Islet precursor cell (in vitro differentiated cells): ENCODE data around the gene ACSM3.
"Not testable (repeated sequence)": the region's sequence is repeated elsewhere in the genome, so short reads cannot be mapped to it uniquely, and the experiment has no call there.

ENCODE experiments used
- DNase-seq: peaks from one replicate; pipeline ENCODE4 v3.0.0-alpha.2; 2018

Gene ACSM3

DNA sequence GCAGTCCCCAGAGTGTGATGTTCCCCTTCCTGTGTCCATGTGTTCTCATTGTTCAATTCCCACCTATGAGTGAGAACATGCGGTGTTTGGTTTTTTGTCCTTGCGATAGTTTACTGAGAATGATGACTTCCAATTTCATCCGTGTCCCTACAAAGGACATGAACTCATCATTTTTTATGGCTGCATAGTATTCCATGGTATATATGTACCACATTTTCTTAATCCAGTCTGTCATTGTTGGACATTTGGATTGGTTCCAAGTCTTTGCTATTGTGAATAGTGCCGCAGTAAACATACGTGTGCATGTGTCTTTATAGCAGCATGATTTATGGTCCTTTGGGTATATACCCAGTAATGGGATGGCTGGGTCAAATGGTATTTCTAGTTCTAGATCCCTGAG lies 8.0 kb upstream of the ACSM3 start:
- not testable (repeated sequence) for DNase-seq

- no peak for DNase-seq
Observed at GRCh38 chr16:20760346-20760745, 3.5 kb upstream of the ACSM3 start.

GRCh38 chr16:20761175-20761574 lies 2.6 kb upstream of the ACSM3 start:
- no peak for DNase-seq

- no peak for DNase-seq
Observed at GRCh38 chr16:20762404-20763123, 1.2 kb upstream of the ACSM3 start.

- DNase-seq: not testable (repeated sequence)
Observed at GRCh38 chr16:20764448-20764847, 634 bp downstream of the ACSM3 start.

DNA sequence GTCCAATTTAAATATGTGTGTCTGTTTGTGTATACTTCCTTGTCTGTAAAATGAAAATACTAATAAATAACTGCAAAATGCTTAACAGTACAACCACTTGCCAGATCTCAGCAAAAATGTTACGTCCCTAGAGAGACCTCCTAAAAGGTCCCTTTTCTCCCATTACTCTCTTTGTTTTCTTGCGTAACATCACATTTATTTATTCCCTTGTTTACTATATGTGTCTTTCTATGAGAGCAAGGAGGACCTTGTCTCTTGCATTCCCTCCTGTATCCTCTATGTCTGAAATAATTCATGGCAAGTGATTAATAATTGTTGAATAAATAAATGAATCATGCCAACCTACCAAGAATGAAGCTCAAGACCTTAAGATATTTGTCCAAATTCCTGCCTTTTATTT lies 1.9 kb downstream of the ACSM3 start:
- DNase-seq: no peak

DNA sequence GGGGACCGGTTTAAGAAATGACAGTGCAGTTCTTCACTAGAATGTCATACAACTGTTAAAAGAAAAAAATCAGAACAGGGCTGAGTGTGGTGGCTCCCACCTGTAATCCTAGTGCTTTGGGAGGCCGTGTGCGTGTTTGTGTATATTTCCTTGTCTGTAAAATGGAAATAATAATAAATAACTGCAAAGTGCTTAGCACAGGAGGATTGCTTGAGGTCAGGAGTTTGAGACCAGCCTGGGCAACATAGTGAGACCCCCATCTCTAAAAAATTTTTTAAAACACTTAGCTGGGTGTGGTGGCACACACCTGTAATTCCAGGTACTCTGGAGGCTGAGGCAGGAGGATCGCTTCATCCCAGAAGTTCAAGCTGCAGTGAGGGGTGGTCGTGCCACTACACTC lies 2.5 kb downstream of the ACSM3 start:
- DNase-seq: no peak

GRCh38 chr16:20767577-20767976 lies 3.8 kb downstream of the ACSM3 start:
- DNase-seq: no peak

GRCh38 chr16:20768121-20768520 lies 4.3 kb downstream of the ACSM3 start:
- DNase-seq: no peak

GRCh38 chr16:20768818-20769217 lies 5.0 kb downstream of the ACSM3 start:
- DNase-seq: no peak

GRCh38 chr16:20773679-20774078 lies 9.9 kb downstream of the ACSM3 start:
- no peak for DNase-seq

DNA sequence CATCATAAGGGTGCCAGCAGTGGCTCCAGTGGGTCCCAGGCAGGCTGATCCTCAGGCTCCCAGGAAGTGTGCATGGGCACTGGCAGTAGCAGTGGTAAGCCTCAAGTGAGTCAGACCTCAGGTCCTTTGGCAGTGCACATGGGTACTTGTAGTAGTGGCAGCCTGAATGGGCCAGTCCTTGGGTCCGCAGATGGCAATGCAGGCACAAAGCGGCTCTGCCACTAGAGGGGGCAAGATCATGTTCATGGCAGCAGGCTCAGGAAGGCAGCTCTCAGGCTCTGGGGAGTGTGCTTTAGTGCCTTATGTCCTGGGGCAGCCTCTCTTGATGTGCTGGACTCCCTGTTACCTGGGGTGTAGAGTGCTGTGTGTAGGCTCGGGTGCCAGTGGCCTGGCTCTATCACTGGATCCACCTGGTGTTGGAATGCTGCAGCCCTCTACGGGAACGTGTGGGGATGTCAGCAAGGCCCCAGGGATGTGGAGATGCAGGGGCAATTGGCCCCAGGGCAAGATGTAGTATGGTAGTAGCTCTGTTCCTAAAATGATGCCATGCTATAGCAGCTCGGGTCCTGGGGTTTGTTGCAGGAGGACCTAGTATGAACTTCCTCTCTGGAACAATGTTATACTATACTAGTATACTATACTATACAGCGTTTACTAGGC lies 11.0 kb downstream of the ACSM3 start:
- peak; percentile 92 for DNase-seq

DNA sequence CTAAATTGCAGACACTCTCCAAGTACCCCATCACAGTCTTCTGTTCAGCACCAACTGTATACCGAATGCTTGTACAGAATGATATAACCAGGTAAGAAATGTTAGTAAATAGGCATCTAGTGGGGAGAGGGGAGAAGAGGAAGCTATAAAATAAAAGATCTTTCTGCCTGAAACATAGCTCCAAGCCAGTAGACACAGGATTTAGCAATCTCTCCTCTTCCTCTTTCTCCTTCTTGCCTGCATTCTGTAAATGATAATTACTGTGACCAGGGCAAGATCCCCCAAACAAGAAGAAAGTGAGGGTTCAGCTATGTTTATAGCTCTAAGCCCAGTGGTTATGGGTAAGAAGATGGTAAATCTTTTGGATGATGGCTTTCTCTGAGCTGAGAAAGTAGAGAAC lies 17.9 kb downstream of the ACSM3 start:
- DNase-seq: no peak

GRCh38 chr16:20782470-20782869 lies 18.7 kb downstream of the ACSM3 start:
- DNase-seq: no peak

DNA sequence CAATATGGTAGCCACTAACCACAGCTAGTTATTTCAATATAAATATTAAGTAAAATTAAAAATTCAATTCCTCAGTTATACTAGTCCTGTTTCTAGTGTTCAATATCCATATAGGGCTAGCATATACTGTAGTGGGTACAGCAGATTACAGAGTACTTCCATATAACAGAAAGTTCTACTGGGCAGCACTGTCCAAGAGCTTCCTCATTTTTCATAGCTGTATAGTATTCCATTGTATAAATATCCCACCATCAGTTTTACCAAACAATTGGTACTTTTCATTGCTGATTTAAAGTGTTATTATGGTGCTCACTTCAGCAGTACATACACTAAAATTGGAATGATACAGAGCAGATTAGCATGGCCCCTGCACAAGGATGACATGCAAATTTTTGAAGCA lies 20.4 kb downstream of the ACSM3 start:
- DNase-seq: no peak

DNA sequence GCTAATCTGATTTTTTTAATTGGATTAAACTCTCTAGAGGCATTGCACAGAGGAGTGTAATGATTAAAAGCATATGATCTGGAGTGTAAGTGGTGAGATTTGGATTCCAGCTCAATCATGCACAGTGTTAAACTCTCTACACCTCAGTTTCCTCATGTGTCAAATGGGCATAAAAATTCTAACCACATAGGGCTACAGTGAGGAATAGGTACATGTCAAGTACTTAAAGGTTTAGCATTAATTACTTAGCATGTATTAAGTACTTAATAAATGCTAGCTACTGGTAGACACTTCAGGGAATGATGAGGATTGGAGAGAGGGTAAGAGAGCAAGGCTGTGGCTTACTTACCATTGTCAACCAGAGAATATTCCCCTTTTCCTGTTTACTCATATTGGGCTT lies 25.3 kb downstream of the ACSM3 start:
- no peak for DNase-seq

GRCh38 chr16:20791923-20792612 lies 28.3 kb downstream of the ACSM3 start:
- no peak for DNase-seq

DNA sequence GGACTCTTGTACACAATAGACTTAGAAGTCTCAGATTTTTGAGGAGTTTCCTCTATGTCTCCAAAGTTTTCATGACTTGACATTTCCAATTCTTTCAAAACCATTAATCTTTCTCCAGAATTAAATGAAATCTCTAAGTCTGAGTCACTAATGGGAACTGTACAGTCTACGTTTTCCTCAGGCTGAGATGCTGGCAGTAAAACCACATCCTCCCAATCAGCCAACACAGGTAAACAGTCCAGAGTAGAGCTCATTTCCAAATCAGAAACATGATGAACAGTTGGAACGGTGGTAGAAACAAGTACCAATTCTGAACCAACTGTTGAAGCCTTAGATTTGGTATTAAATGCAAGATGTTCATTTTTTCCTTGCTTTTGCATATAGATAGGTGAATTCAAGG lies 34.5 kb downstream of the ACSM3 start:
- DNase-seq: no peak

- DNase-seq: no peak
Observed at GRCh38 chr16:20799599-20799998, 35.8 kb downstream of the ACSM3 start.

GRCh38 chr16:20801278-20801677 lies 37.5 kb downstream of the ACSM3 start:
- DNase-seq: no peak

DNA sequence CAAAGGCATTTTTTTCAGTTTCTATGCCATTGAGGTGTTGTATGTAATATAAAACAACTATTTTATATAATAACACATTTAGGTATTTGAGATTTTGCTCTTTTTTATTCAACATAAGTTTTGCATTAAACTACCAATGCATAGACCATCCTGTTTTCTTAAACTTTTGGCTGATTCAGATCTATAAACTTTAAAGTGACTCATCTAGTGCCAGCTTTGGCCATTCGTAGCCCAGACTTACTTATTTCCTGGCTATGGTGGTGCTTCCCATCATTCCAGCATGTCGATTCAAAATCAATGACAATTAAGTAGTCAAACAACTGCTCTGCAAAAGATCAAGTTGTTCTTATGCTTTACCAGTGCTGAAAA lies 39.4 kb downstream of the ACSM3 start:
- no peak for DNase-seq

DNA sequence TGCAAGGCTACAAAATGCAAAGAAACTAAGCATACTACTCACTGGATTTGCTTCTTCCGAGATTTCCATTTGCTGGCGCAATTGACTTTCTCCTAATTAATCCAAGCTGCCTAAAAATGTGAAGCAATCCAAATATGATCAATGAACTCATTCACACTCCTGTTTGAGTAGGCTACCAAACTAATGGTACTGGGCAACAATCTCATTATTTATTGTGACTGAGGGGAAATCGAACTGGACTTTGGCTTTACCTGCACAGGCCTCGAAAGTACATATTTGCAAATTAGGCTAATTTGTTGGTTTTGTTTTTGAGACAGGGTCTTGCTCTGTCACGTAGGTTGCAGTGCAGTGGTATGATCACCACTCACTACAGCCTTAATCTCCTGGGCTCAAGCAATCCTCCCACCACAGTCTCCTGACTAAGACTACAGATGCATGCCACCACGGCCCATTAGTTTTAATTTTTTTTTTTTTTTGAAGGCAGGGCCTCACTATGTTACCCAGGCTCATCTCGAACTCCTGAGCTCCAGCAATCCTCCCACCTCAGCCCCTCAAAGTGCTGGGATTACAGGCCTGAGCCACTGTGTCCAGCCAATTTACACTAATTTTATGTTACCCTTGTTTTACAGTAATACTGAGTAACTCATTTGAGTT lies 39.9 kb downstream of the ACSM3 start:
- DNase-seq: no peak

GRCh38 chr16:20805684-20806167 lies 41.9 kb downstream of the ACSM3 start:
- DNase-seq: not testable (repeated sequence)
